Kidney epithelial cell (primary cell): ENCODE results near the gene KRT28. TPM values are rescaled to one million over a fixed set of nuclear protein-coding genes. Genes with fewer than 3 reads are reported as not detected.
A peak's percentile ranks its signal among the peaks of the same experiment; 100 is the strongest.

ENCODE experiments used
- DNase-seq: peaks from one replicate; pipeline ENCODE4 v3.0.0-alpha.2; 2010; ENCODE audit warnings: low read depth
- H3K27me3 ChIP-seq: 2 replicates; pipeline ENCODE4 v1.6.0; 2011; ENCODE audit warnings: low read length; ENCODE audit not compliant: control insufficient read depth, insufficient read depth
- H3K36me3 ChIP-seq: 2 replicates; pipeline ENCODE4 v1.5.1; 2011; ENCODE audit warnings: low read length; ENCODE audit not compliant: control insufficient read depth, insufficient read depth
- H3K4me3 ChIP-seq: 2 replicates; pipeline ENCODE4 v1.5.1; 2011; ENCODE audit warnings: low read depth, mild to moderate bottlenecking, control low read depth, low read length
- total RNA-seq: library from RNA; depleted of rRNA; stranded (reverse); fragments of >200 nt; gene quantifications from 2 replicates; pipeline ENCODE4 v1.2.3, GENCODE V29; 2015
- TF ChIP-seq, protein P1 (sequence below): IDR thresholded peaks from 2 replicates; pipeline ENCODE4 v1.5.1; 2011; ENCODE audit warnings: mild to moderate bottlenecking, moderate library complexity, low read length, control low read depth, inconsistent platforms; ENCODE audit not compliant: insufficient read depth, poor library complexity, severe bottlenecking

The KRT28 gene
- total RNA-seq, 1 donor from 2014 or later = not detected

DNA sequence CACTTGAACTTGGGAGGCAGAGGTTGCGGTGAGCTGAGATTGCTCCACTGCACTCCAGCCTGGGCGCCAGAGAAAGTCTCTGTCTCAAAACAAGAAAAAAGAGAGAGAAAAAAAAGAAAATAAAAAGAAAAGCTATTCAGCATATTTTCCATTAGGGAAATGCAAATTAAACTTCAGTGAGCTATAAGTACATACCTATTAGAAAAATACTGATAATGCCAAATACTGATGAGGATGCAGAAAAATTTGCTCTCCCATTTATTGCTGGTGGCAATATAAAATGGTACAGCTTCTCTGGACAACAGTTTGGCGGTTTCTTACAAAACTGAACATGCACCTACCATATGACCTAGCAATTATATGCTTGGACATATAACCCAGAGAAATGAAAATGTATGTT, 12.9 kb upstream of the KRT28 start:
- no peaks in the 10 kb centered on the region for H3K27me3 ChIP-seq

DNA sequence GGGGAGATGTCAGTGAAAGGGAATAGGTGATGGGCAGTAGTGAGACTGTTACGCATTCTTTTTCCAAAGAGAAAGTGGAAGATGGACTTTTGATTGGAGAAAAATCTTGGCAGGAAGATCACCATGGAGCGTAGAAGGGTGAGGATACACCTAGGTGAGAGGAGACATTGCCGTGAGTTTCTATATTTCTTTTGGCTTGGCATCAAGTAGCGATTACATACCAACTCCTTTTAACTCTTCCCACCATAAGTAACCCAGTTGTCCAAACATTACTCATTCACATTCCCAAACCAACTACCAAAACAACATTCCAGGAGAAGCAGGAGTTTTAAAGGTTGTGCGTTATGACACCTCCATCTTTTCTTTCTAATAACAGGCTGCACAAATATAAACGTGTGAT, 10.7 kb upstream of the KRT28 start:
- H3K4me3 ChIP-seq = no peak overlapping the region
- H3K36me3 ChIP-seq = no peaks in the 10 kb centered on the region
- peak; percentile 70 for DNase-seq
- TF ChIP-seq, protein P1, sequence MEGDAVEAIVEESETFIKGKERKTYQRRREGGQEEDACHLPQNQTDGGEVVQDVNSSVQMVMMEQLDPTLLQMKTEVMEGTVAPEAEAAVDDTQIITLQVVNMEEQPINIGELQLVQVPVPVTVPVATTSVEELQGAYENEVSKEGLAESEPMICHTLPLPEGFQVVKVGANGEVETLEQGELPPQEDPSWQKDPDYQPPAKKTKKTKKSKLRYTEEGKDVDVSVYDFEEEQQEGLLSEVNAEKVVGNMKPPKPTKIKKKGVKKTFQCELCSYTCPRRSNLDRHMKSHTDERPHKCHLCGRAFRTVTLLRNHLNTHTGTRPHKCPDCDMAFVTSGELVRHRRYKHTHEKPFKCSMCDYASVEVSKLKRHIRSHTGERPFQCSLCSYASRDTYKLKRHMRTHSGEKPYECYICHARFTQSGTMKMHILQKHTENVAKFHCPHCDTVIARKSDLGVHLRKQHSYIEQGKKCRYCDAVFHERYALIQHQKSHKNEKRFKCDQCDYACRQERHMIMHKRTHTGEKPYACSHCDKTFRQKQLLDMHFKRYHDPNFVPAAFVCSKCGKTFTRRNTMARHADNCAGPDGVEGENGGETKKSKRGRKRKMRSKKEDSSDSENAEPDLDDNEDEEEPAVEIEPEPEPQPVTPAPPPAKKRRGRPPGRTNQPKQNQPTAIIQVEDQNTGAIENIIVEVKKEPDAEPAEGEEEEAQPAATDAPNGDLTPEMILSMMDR = no peak
- H3K27me3 ChIP-seq = no peaks in the 10 kb centered on the region

More for the DNA sequence above, 12.9 kb upstream of the KRT28 start:
- no peak overlapping the region for H3K4me3 ChIP-seq
- H3K36me3 ChIP-seq = peaks cover 2% of the 10 kb centered on the region
- DNase-seq = no peak
- TF ChIP-seq, protein P1 = no peak

DNA sequence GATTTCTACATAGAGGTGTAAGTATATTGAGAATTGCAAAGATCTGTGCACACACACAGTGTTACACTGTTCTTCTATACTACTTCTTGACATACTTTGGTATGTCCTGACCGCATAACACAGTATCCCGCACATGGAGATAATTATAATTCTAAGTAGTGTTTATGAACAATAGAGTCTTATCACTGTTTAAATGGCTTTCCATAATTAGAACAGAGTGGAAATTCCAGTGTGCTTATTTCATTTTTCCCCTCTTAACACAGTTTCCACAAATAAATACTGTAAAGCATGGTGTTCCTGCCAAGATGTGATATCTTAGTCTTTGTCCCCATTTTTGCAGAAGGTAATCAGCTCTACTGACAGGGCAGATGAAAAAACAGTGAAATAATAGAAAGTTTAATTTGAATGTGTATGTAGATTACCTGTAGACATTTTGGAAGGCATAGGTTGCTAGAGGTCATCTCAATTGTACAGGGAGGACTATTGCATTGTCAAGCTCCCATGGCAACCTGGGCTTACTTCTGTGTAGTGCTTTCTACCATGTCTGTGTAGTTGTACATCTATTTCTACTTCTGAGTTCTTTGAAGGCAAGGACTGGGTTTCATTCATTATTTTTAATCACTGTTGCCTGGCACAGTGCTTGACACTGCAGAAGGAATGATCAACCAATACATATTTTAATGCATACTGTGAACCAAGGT, 10.1 kb upstream of the KRT28 start:
- H3K27me3 ChIP-seq = no peaks in the 10 kb centered on the region
- H3K36me3 ChIP-seq = no peaks in the 10 kb centered on the region
- TF ChIP-seq, protein P1 = no peak
- no peak overlapping the region for H3K4me3 ChIP-seq
- no peak for DNase-seq

DNA sequence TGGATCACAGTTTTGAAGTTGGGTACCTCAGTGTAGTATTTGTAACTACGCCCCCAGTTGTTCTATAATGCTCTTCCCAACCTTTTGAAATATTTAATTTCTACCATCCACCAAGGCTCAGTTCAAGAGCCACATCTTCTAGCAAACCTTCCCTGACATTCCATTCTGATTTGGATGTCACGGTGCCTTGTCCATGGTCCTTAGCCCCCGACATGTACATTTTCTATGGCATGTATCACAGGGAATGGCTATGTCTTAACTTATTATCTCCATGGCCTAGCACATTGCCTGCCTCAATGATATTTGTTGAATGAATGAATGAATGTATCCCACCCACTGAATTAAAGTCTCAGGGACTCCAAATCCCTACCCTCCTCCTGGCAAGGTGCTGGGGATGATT, 6.4 kb upstream of the KRT28 start:
- Histone ChIP-seq H3K36me3 (no peaks in the 10 kb centered on the region), H3K4me3 (no peak overlapping the region), H3K27me3 (no peaks in the 10 kb centered on the region)
- DNase-seq = no peak
- TF ChIP-seq, protein P1 = no peak

DNA sequence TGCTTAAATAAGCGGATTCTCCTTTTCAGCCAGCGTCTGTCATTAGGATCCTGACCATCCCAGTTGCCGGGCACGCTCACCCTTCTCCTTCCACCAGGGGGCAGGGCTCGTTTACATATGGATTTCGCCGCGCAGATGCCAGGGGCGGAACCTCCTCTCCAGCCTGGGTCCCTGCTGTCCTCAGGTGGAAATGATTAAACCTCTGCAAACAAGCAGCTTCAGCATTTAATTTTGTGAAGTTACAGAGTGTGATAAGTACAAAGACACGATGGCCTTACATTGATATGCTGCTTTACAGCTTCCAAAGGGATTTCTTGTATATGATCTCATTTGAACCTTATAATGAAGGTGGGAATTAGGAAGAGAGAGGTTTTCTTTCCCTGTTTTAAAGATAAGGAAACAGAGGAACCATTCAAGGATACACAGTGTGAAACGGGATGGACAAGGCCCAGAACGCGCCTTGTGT, 3.9 kb upstream of the KRT28 start:
- peak; percentile 14 for DNase-seq
- TF ChIP-seq, protein P1 = peak; percentile 90
- no peaks in the 10 kb centered on the region for H3K27me3 ChIP-seq
- no peaks in the 10 kb centered on the region for H3K36me3 ChIP-seq
- H3K4me3 ChIP-seq = no peak overlapping the region

DNA sequence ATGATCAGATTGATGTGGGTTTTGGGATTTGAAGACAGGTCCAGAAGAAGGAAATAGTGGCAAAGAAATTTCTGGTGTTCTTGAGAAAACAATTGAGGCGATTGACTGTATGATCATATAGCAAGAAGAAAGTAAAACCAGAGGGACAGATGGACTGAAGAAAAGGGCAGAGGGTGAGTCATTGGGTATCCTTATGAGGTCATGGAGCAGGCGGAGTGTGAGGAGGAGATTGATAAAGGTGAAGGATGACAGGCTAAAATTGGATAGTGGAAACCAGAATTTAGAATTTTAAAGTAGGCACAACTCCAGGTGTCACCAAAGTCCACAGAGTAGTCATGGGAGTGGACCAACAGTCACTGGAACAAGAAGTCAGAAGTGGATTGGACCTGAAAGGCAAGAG, 1.4 kb upstream of the KRT28 start:
- TF ChIP-seq, protein P1 = no peak
- no peak for DNase-seq
- Histone ChIP-seq H3K4me3 (no peak overlapping the region), H3K36me3 (no peaks in the 10 kb centered on the region), H3K27me3 (no peaks in the 10 kb centered on the region)
